Tibial nerve (tissue), 4 donors: Measurements from ENCODE around the gene PNPLA7. TPM values are rescaled to one million over a fixed set of nuclear protein-coding genes. Genes with fewer than 3 reads are reported as not detected.

Source experiments
- DNase-seq, 2 donors: peaks; one replicate each; pipeline ENCODE4 v3.0.0-alpha.2; 2019; ENCODE audit warnings: low spot score in 2 of 2
- H3K27ac ChIP-seq, 4 donors: fragments of 200-600 bp; sonication (generic) in 3 of 4; one replicate each; pipeline ENCODE4 v1.5.1; 2017 to 2019; ENCODE audit warnings: mild to moderate bottlenecking in 1 of 4
- H3K27me3 ChIP-seq, 2 donors: fragments of 200-600 bp; sonication (generic) in 1 of 2; one replicate each; pipeline versions ENCODE4 v1.5.1 to v1.6.0; 2017 to 2019
- H3K36me3 ChIP-seq, 3 donors: fragments of 200-600 bp; sonication (generic); one replicate each; pipeline ENCODE4 v1.5.1; 2018 to 2019
- H3K4me1 ChIP-seq, 4 donors: fragments of 200-600 bp; sonication (generic) in 3 of 4; one replicate each; pipeline ENCODE4 v1.5.1; 2017 to 2019
- H3K4me3 ChIP-seq, 4 donors: fragments of 200-600 bp; sonication (generic) in 3 of 4; one replicate each; pipeline ENCODE4 v1.5.1; 2017 to 2019; ENCODE audit warnings: mild to moderate bottlenecking in 1 of 4, moderate library complexity in 1 of 4
- H3K9me3 ChIP-seq, 4 donors: fragments of 200-600 bp; sonication (generic) in 3 of 4; one replicate each; pipeline ENCODE4 v1.5.1; 2017 to 2019
- EP300 ChIP-seq, 2 donors: sonication (generic); formaldehyde crosslinking; IDR thresholded peaks; one replicate each; pipeline ENCODE4 v1.6.1; 2017; ENCODE audit warnings: antibody characterized with exemption in 2 of 2, mild to moderate bottlenecking in 1 of 2
- POLR2A ChIP-seq, 2 donors: fragments of 450-650 bp; IDR thresholded peaks; one replicate each; pipeline ENCODE4 v1.6.1; 2017; ENCODE audit warnings: antibody characterized with exemption in 2 of 2, mild to moderate bottlenecking in 2 of 2, moderate library complexity in 2 of 2
- WGBS, 2 donors: methylation state at CpG; one replicate each; pipeline ENCODE4 v1.1.5; 2018; 5-methylcytosine and 5-hydroxymethylcytosine counted together
- total RNA-seq, 4 donors: library from RNA; depleted of rRNA; stranded (reverse); fragments of >200 nt; gene quantifications; one replicate each; pipeline ENCODE4 v1.1.0, GENCODE V29; 2016
- TF ChIP-seq, protein P1 (sequence below), 5 experiments: fragments of 200-600 bp in 3 of 5; fragments of 450-650 bp in 2 of 5; sonication (generic) in 3 of 5; IDR thresholded peaks; one replicate each; pipeline ENCODE4 v1.5.1; 2016 to 2019; ENCODE audit warnings: antibody characterized with exemption in 5 of 5, mild to moderate bottlenecking in 3 of 5, moderate library complexity in 2 of 5

Gene PNPLA7
- total RNA-seq, 4 donors from 2014 or later = 12.0 to 25.2 (median 18.7) TPM

DNA sequence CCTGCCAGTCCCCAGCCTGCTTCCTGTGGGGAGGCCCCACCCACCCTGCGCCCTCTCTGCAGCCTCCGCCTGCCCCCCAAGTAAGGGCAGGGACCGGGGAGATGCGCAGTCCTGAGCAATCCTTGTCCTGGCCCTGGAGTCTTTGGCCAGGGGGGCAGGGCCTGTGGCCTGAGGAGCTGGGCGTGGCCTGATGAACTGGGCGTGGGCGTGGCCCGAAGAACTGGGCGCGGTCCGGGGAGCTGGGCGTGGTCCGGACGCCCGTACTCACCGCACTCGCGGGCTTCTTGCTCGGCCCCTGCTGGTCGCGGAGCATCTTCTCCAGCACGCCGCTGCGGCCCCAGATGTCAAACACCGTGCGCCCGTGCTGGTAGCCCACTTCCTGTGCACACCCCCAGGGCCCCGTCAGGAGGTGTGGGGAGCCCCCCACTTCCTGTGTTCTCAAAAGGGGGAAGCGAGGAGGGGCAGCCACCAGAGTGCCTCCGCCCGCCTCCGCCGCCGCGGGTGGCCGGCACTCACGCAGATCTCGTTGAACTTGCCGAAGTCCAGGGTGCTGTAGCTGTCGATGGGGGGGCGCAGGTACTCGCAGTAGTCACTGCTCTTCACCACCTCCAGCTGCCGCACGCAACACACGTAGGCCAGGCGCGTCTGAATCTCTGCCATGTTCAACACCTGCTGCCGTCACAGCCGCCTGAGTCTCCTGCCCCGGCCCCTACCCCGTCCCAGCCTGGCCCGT, 88.4 kb downstream of the PNPLA7 start:
- Histone ChIP-seq H3K9me3 (no peaks in the 10 kb centered on the region), H3K4me3 (peak overlapping the region in 1 of 4 donors; percentile 15), H3K4me1 (peaks cover 0 to 41% (median 18%) of the 10 kb centered on the region in 4 donors), H3K27ac (peak overlapping the region in 1 of 4 donors; percentile 34), H3K27me3 (no peaks in the 10 kb centered on the region), H3K36me3 (peaks cover 0 to 43% (median 3%) of the 10 kb centered on the region in 3 donors)
- WGBS, 2 donors = 36 to 62% methylated on average over 30 to 34 of the region's 52 CpGs
- DNase-seq = no peak
- no peak for TF ChIP-seq POLR2A (IDR thresholded peaks at IDR 0.05)
- TF ChIP-seq, protein P1, sequence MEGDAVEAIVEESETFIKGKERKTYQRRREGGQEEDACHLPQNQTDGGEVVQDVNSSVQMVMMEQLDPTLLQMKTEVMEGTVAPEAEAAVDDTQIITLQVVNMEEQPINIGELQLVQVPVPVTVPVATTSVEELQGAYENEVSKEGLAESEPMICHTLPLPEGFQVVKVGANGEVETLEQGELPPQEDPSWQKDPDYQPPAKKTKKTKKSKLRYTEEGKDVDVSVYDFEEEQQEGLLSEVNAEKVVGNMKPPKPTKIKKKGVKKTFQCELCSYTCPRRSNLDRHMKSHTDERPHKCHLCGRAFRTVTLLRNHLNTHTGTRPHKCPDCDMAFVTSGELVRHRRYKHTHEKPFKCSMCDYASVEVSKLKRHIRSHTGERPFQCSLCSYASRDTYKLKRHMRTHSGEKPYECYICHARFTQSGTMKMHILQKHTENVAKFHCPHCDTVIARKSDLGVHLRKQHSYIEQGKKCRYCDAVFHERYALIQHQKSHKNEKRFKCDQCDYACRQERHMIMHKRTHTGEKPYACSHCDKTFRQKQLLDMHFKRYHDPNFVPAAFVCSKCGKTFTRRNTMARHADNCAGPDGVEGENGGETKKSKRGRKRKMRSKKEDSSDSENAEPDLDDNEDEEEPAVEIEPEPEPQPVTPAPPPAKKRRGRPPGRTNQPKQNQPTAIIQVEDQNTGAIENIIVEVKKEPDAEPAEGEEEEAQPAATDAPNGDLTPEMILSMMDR (IDR thresholded peaks at IDR 0.05) = no peak
- no peak for TF ChIP-seq EP300 (IDR thresholded peaks at IDR 0.05)

DNA sequence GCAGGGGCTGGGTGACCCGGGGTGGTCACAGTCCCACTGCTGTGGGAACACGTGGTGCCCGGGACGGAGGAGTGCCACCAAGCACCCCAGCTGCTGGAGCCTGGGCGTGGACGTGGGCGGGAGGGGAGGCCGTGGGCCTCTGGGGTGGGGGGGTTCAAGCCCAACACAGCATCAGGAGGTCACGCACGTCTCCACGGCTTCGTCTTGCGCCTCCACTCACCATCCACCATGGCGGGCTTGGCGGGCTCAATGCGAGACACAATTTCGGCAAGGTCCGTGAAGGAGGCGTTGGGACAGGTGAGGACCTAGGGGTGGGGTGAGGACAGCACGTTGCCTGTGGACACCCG, 88.9 kb downstream of the PNPLA7 start:
- Histone ChIP-seq H3K27ac (no peak overlapping the region), H3K9me3 (no peaks in the 10 kb centered on the region), H3K27me3 (no peaks in the 10 kb centered on the region), H3K4me1 (peaks cover 0 to 46% (median 18%) of the 10 kb centered on the region in 4 donors), H3K36me3 (peaks cover 0 to 48% (median 4%) of the 10 kb centered on the region in 3 donors), H3K4me3 (peak overlapping the region in 1 of 4 donors; percentile 15)
- 88 to 92% methylated on average over 20 to 21 of the region's 21 CpGs for WGBS, 2 donors
- DNase-seq = no peak
- TF ChIP-seq, protein P1 (IDR thresholded peaks at IDR 0.05) = no peak

DNA sequence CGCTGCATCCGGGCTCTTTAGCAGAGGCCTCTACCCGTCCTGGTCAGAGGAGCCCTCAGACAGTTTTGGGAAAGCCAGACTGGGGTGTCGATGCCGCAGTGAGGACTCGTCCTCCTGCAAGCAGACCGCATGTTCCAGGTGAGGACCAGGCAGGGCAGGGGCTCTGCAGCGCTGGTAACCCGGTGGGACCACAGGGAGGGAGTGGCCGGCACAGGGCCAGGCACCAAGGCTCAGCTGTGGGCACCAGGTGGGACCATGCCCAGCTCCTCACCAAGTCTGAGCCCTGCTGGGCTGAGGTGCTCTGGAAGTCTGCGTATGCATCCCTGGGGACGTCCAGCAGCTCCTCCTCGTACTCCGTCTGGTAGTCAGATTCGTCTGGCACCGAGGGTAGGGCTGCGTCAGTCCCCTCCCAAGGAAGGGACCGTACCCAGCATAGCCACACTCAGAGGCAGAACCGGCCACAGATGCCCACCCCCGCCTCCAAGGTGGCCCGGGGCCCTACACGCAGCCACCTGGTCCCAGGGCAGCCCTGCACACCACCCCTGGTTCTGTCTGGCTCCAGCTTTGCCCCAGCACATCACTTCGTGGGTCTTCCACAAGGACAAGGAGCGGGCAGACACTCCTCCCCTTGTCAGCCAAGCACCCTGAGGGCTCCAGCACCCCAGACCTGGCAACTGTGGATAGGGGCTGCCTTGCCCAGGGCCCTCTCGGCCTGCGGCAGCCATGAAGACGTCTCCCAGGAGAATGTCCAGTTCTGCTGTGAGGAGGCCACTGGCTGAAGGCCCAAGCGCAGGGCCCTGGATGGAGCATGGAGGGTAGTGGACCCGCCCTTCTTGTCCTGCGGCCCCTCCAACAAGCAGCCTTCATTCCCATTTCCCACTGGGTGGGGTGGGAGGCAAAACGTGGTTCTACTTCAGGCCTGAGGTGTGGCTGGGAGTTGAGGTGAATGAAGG, 89.6 kb downstream of the PNPLA7 start:
- 93 to 95% methylated on average over 18 to 23 of the region's 31 CpGs for WGBS, 2 donors
- no peaks in the 10 kb centered on the region for H3K27me3 ChIP-seq
- H3K27ac ChIP-seq = no peak overlapping the region
- peaks cover 0 to 54% (median 4%) of the 10 kb centered on the region in 3 donors for H3K36me3 ChIP-seq
- H3K9me3 ChIP-seq = no peaks in the 10 kb centered on the region
- TF ChIP-seq, protein P1 (IDR thresholded peaks at IDR 0.05) = no peak
- TF ChIP-seq POLR2A (IDR thresholded peaks at IDR 0.05) (no peak), EP300 (IDR thresholded peaks at IDR 0.05) (no peak)
- H3K4me3 ChIP-seq = no peak overlapping the region
- peaks cover 0 to 53% (median 22%) of the 10 kb centered on the region in 4 donors for H3K4me1 ChIP-seq
- DNase-seq = no peak

DNA sequence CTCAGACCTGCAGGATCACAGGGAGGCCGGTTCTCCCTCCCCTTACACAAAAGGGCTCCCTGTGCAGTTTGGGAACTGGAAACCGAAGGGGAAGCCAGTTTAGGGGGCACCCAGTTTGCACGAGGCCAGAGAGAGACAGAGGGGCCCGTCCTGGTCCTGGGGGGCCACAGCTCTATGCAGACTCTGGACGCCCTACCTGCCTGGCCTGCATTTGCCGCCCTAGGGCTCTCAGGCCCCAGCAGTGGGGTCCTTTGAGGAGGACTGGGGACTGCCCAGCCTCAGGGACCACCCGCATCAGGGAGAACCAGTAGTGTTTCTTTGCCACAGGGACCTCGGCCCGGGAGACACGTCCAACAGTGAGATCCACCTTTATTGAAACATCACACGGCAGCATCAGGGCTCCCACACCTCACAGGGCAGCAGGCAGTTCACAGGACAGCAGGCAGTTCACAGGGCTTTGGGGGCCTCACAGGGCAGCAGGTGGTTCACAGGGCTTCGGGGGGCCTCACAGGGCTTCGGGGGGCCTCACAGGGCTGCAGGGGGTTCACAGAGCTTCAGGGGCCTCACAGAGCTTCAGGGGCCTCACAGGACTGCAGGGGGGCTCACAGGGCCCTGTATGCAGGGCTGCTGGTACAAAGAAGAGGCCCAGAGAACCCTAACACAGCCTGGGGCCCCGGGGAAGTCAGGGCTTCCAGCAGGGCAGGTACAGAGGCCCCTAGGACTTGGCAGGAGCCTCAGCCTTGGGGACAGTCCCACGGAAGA, 90.4 kb downstream of the PNPLA7 start:
- WGBS, 2 donors = 45 to 47% methylated on average over 10 to 11 of the region's 15 CpGs
- no peaks in the 10 kb centered on the region for H3K9me3 ChIP-seq
- H3K4me1 ChIP-seq = peaks cover 0 to 61% (median 30%) of the 10 kb centered on the region in 4 donors
- no peaks in the 10 kb centered on the region for H3K27me3 ChIP-seq
- peak overlapping the region; percentile 32 to 93 (median 70) for H3K4me3 ChIP-seq
- TF ChIP-seq, protein P1 (IDR thresholded peaks at IDR 0.05) = no peak
- no peak for TF ChIP-seq POLR2A (IDR thresholded peaks at IDR 0.05)
- TF ChIP-seq EP300 (IDR thresholded peaks at IDR 0.05) = no peak
- peak overlapping the region; percentile 26 to 94 (median 78) for H3K27ac ChIP-seq
- no peak for DNase-seq
- peaks cover 0 to 58% (median 4%) of the 10 kb centered on the region in 3 donors for H3K36me3 ChIP-seq
